NK-92 treated with Interleukin-12 subunit alpha and Interleukin-12 subunit beta, amount 100 ng/mL, for 24 hours (cell line): ENCODE data around the gene POLR1B.
"Not testable (repeated sequence)": the region's sequence is repeated elsewhere in the genome, so short reads cannot be mapped to it uniquely, and the experiment has no call there.

Experiments used
- DNase-seq: peaks from one replicate; lab custom pipeline; 2025; lab: John Stamatoyannopoulos, UW

The POLR1B gene

GRCh38 chr2:112541315-112542122 lies 746 bp upstream of the POLR1B start:
- peak; percentile 79 for DNase-seq

GRCh38 chr2:112542984-112543661 lies 858 bp downstream of the POLR1B start:
- DNase-seq, result peak; percentile 7

DNA sequence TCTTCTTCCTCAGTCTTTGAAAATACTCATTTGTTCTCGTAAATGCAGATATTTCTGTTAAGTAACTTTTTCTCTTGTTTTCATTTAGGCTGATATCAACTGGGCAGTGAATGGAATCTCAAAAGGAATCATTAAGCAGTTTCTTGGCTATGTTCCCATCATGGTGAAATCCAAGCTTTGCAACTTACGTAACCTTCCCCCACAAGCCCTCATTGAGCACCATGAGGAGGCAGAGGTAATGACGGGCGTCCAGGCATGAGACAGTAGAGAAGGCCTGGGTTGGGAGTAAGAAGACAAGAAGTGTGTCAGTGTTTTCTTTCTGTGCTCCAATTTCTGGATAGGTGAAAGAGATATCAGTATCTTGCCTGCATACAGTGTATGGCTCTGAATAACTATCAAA lies 5.1 kb downstream of the POLR1B start:
- no peak for DNase-seq

- DNase-seq, result no peak
Observed at GRCh38 chr2:112548980-112549379, 6.7 kb downstream of the POLR1B start.

DNA sequence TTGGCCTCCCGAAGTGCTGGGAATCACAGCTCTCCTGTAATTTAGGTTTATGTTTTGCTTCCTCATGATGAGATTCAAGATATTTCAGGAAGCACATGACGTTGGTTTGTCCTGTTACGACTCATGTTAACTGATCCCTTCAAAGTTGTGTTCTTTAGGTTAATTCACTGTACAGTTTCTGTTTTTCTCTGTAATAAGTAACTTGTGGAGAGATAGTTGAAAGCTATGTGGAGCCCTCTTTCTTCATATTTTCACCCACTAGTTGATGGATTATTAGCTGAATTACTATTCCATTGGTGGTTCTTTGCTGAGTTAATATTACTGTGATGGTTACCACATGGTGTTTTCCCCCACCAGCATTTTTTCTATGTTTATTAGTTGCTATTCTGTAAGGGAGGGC lies 23.8 kb downstream of the POLR1B start:
- no peak for DNase-seq

- not testable (repeated sequence) for DNase-seq
Observed at GRCh38 chr2:112566508-112566907, 24.2 kb downstream of the POLR1B start.

DNA sequence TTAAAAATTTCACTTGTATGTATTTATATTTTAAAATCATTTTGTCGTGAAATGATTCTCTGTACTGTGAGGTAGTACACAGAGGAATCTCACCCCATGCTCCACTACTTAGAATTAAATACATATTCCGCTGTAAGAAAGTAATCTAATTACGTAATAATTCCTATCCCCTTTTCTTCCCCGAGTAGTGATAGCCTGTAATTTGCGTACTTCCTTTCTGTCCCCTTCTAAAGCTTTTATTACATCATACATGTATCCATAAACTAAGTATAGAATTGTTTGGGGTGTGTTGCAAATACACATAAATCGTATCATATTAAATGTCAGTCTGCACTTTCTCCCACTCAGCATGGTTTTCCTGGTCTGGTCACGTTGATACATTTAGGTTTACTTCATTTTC lies 29.7 kb downstream of the POLR1B start:
- DNase-seq, result no peak

DNA sequence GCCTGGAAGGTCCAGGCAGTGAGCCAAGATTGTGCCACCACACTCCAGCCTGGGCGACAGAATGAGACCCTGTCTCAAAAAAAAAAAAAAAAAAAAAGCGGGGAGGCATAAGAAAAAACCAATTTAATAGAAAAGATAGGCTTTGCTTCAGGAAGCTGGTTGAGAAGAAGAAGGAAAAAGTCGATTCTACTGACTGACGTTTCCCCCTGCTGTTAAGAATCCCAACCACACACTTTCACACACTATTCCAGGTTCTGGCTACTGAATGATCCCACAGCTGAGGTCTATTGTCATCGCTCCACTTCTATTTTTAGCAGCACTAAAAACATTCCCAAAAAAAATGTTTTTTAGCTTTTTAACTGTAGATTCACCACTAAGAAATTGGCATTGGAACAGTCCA lies 35.5 kb downstream of the POLR1B start:
- DNase-seq, result no peak

GRCh38 chr2:112579241-112579640 lies 37.0 kb downstream of the POLR1B start:
- DNase-seq, result no peak

DNA sequence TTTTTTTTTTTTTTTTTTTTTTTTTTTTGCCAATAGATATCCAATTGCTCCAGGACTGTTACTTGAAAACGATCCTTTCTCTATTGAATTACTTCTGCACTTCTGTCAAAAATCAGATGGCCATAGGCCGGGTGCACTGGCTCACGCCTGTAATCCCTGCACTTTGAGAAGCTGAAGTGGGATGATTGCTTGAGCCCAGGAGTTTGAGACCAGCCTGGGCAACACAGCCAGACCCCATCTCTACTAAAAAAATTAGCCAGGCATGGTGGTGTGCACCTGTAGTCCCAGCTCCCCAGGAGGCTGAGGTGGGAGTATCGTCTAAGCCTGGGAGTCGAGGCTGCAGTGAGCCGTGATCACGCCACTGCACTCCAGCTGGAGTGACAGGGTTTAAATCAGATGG lies 37.8 kb downstream of the POLR1B start:
- no peak for DNase-seq

- no peak for DNase-seq
Observed at GRCh38 chr2:112582314-112582746, 40.1 kb downstream of the POLR1B start.

- no peak for DNase-seq
Observed at GRCh38 chr2:112583497-112584133, 41.4 kb downstream of the POLR1B start.

DNA sequence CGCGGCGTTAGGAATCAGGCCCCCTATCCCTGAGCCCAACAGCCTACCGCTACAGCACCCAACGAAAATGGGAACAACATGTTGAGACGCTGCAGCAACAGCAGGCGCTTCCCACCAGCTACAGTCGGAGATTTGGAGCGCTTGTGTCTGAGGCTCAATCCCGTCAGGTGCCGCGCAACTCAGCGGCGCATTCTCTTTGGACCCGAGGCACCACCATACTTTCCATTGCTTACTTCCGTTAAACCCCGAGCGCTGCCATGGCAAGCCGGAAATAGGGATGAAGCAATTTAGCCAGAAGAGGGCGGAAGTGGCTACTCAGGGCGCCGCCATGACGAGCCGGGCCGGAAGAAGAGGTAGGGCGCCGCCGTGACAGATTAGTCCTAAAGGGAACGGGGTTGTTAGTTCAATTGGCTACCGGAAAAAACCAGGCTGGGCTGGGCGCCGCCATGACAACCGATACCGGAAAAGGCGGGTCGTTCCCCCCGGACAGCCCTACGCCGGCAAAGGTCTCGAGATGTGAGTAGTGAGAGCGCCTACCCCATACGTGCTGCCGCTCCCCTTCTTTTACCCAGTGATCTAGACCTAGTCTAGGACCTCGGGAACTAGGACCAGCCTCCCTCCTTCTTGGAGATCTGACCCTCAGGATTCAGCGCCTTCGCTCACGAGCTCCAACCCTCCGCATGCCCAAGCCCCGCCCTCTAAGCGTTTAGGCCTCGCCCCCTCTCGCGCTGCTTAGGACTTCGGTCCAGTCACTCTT lies 42.0 kb downstream of the POLR1B start, which contains the start of gene CHCHD5:
Gene CHCHD5 (plus strand): TSS at position 476 of the 757 bp plus-strand sequence. CDS start 39 bp downstream, at position 515.
- peak; percentile 96 for DNase-seq

DNA sequence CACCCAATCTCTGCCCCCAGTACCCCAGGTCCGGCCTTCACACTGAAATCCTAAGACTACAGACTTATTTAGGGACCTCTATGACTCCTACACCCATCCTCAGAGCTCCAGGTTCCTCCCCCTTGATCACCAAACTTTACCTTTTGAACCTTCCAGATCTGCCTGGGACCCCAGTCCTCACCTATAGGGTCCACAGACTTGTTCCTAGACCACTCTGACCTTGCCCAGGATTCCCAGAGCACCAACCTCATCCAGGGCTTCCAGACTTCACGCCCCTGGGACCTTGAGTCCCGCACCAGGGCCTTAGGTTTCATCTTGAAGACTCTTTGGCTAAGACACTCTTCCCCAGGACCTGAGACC lies 42.6 kb downstream of the POLR1B start:
- DNase-seq, result no peak

DNA sequence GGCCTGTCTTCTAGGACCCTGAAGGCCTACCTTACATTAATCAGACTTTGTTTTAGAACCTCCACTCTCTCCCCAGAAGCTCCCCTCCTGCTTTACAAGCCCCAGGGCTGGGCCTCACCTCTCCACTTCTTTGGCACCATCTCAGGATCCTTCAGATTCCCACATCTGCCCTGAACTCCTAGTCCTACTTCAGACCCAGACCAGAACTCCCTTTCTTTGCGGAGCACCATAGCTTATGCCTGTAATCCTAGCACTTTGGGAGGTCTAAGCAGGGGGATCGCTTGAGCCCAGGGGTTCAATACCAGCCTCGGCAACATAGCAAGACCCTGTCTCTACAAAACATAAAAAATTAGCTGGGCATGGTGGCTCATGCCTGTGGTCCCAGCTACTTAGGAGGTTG lies 43.1 kb downstream of the POLR1B start:
- no peak for DNase-seq

GRCh38 chr2:112585873-112586464 lies 43.7 kb downstream of the POLR1B start:
- DNase-seq, result no peak

DNA sequence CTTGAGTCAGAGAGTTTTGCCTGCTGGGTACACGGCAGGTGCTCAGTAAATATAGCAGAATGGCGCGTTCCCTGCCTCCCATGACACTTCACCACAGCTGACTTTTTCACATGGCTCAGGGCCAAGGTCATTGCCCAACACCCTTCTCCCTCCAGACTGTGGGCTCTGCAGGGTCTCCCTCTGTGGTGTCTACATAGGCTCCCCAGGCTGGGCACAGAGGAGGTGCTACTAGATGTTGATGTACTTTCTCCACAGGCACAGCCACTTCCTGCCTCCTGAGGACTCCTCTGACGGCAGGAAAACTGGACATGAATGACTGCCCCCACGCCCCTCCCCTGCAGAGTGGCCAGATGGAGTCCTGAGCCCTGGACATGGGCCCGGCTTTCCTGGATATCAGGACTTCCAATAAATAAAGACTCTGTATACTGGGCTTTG lies 46.4 kb downstream of the POLR1B start:
- DNase-seq, result no peak

- DNase-seq, result no peak
Observed at GRCh38 chr2:112591413-112591812, 49.1 kb downstream of the POLR1B start.

DNA sequence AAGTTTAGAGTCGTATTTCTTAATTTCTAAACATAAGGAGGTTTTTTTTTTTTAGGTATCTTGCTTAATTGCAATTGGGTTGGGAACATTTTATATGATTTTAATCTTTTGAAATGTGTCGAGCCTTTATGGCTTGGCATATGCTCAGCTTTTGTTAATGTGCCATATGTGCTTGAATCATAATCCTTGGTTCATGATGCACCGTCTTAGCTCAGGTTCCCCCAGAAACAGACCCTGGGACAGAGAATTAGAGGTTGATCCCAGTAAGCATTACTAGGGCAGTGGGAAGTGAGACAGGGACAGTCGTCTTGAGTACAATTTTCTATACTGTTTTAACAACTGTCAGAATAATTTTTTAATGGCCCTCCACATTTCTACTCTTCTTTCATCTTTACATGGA lies 51.5 kb downstream of the POLR1B start:
- no peak for DNase-seq

DNA sequence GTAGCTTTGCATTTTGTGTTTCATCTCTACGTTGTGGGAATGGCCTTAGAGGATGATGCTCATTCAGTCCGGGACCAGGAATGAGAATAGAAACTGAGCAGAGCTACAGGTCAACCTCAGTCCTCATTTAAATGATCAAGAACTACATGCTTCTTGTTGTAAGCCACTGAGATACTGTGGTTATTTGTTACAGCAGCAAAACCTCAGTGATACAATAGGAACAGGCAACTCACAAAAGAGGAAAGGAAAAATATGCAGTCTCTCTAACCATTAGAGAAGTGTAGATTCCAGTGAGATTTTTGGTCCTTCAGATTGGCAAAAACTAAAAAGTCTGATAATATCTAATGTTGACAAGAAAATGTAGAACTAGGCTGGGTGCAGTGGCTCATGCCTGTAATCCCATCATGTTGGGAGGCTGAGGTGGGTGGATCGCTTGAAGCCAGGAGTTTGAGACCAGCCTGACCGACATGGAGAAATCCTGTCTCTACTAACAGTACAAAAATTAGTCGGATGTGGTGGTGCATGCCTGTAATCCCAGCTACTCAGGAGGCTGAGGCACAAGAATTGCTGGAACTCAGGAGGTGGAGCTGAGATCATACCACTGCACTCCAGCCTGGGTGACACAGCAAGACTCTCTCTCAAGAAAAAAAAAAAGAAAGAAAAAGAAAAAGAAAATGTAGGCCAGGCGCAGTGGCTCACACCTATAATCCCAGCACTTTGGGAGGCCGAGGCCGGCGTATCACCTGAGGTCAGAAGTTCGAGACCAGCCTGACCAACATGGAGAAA lies 55.5 kb downstream of the POLR1B start:
- no peak for DNase-seq

- no peak for DNase-seq
Observed at GRCh38 chr2:112600634-112601033, 58.4 kb downstream of the POLR1B start.
